KMS-11 (cell line): ENCODE measurements around the gene IL17RA.

Source experiments
- H2AFZ ChIP-seq: fragments of 200-600 bp; sonication (generic); 2 replicates; pipeline ENCODE4 v1.6.1; 2016; ENCODE audit warnings: antibody characterized with exemption, mixed run types, low read depth
- H3K27ac ChIP-seq: fragments of 200-600 bp; sonication (generic); 2 replicates; pipeline ENCODE4 v1.6.1; 2016; ENCODE audit warnings: mild to moderate bottlenecking, mixed run types
- H3K27me3 ChIP-seq: fragments of 200-600 bp; sonication (generic); 2 replicates; pipeline ENCODE4 v1.6.1; 2017; ENCODE audit warnings: mild to moderate bottlenecking, low read depth, mixed run types, moderate library complexity; ENCODE audit not compliant: insufficient read depth
- H3K36me3 ChIP-seq: fragments of 200-600 bp; sonication (generic); 2 replicates; pipeline ENCODE4 v1.6.1; 2017; ENCODE audit warnings: mild to moderate bottlenecking, mixed run types; ENCODE audit not compliant: insufficient read depth
- H3K4me1 ChIP-seq: fragments of 200-600 bp; sonication (generic); 2 replicates; pipeline ENCODE4 v1.6.1; 2016; ENCODE audit warnings: mild to moderate bottlenecking, low read depth, mixed run types; ENCODE audit not compliant: poor library complexity, severe bottlenecking
- H3K4me2 ChIP-seq: fragments of 200-600 bp; sonication (generic); 2 replicates; pipeline ENCODE4 v1.7.0; 2016; ENCODE audit warnings: mild to moderate bottlenecking, mixed run types
- H3K4me3 ChIP-seq: fragments of 200-600 bp; sonication (generic); IDR thresholded peaks from 2 replicates; pipeline ENCODE4 v1.6.1; 2017; ENCODE audit warnings: low read depth, low read length, mixed read lengths; ENCODE audit not compliant: insufficient read depth
- H3K79me2 ChIP-seq: fragments of 200-600 bp; sonication (generic); 2 replicates; pipeline ENCODE4 v1.6.1; 2016; ENCODE audit warnings: low read depth, mixed run types; ENCODE audit not compliant: insufficient read depth
- H3K9ac ChIP-seq: fragments of 200-600 bp; sonication (generic); 2 replicates; pipeline ENCODE4 v1.6.1; 2016; ENCODE audit warnings: mild to moderate bottlenecking, mixed run types
- H4K20me1 ChIP-seq: fragments of 200-600 bp; sonication (generic); 2 replicates; pipeline ENCODE4 v1.6.1; 2016; ENCODE audit warnings: mild to moderate bottlenecking, mixed run types; ENCODE audit not compliant: insufficient read depth
- CTCF ChIP-seq: fragments of 200-600 bp; sonication (generic); conservative IDR thresholded peaks from 2 replicates; pipeline ENCODE4 v1.6.1; 2017; ENCODE audit warnings: low read depth, mild to moderate bottlenecking, antibody characterized with exemption, low read length, moderate library complexity, mixed read lengths

The IL17RA gene

GRCh38 chr22:17138513-17138912 is 53.7 kb downstream of the IL17RA start:
- Histone ChIP-seq H3K9ac (no peak overlapping the region), H3K27me3 (no peaks in the 10 kb centered on the region), H3K27ac (no peak overlapping the region), H2AFZ (no peak overlapping the region), H3K4me3 (no peak overlapping the region), H3K79me2 (no peaks in the 10 kb centered on the region), H3K4me2 (no peak overlapping the region), H3K36me3 (no peaks in the 10 kb centered on the region), H3K4me1 (no peaks in the 10 kb centered on the region), H4K20me1 (no peaks in the 10 kb centered on the region)
- TF ChIP-seq CTCF, result no peak

GRCh38 chr22:17140022-17140421 is 55.2 kb downstream of the IL17RA start:
- Histone ChIP-seq H3K4me3 (no peak overlapping the region), H3K4me1 (no peaks in the 10 kb centered on the region), H3K9ac (no peak overlapping the region), H4K20me1 (no peaks in the 10 kb centered on the region), H3K27ac (no peak overlapping the region), H3K4me2 (no peak overlapping the region), H3K27me3 (no peaks in the 10 kb centered on the region), H3K36me3 (no peaks in the 10 kb centered on the region), H2AFZ (no peak overlapping the region), H3K79me2 (no peaks in the 10 kb centered on the region)
- TF ChIP-seq CTCF, result no peak

GRCh38 chr22:17140826-17141766 is 56.3 kb downstream of the IL17RA start:
- no peaks in the 10 kb centered on the region for H3K79me2 ChIP-seq
- no peaks in the 10 kb centered on the region for H3K36me3 ChIP-seq
- H3K9ac ChIP-seq, result no peak overlapping the region
- no peak for TF ChIP-seq CTCF
- H3K27ac ChIP-seq, result no peak overlapping the region
- no peaks in the 10 kb centered on the region for H3K27me3 ChIP-seq
- no peak overlapping the region for H3K4me3 ChIP-seq
- no peak overlapping the region for H3K4me2 ChIP-seq
- no peak overlapping the region for H2AFZ ChIP-seq
- no peaks in the 10 kb centered on the region for H3K4me1 ChIP-seq
- no peaks in the 10 kb centered on the region for H4K20me1 ChIP-seq

- Histone ChIP-seq H3K4me1 (no peaks in the 10 kb centered on the region), H3K27me3 (no peaks in the 10 kb centered on the region), H3K9ac (no peak overlapping the region), H3K79me2 (no peaks in the 10 kb centered on the region), H3K36me3 (no peaks in the 10 kb centered on the region), H3K4me2 (no peak overlapping the region), H4K20me1 (no peaks in the 10 kb centered on the region), H3K4me3 (no peak overlapping the region), H3K27ac (no peak overlapping the region), H2AFZ (no peak overlapping the region)
- no peak for TF ChIP-seq CTCF
These were observed 58.3 kb downstream of the IL17RA start for GRCh38 chr22:17143101-17143500.
